Stimulated activated CD8-positive, alpha-beta memory T cell treated with anti-CD3 and anti-CD28 coated beads, Interleukin-2, amount 100 ng/mL, for 1 hour (primary cell): ENCODE results near the gene TUT1.
"Not testable (repeated sequence)": the region's sequence is repeated elsewhere in the genome, so short reads cannot be mapped to it uniquely, and the experiment has no call there.

ENCODE experiments used
- DNase-seq, 2 donors: peaks; one replicate each; pipeline ENCODE4 v3.0.0-alpha.2; 2020; ENCODE audit warnings: low read depth in 2 of 2

Gene TUT1

GRCh38 chr11:62577046-62577714 is 14.1 kb downstream of the TUT1 start:
- DNase-seq: no peak

GRCh38 chr11:62575837-62576236 is 15.5 kb downstream of the TUT1 start:
- no peak for DNase-seq

DNA sequence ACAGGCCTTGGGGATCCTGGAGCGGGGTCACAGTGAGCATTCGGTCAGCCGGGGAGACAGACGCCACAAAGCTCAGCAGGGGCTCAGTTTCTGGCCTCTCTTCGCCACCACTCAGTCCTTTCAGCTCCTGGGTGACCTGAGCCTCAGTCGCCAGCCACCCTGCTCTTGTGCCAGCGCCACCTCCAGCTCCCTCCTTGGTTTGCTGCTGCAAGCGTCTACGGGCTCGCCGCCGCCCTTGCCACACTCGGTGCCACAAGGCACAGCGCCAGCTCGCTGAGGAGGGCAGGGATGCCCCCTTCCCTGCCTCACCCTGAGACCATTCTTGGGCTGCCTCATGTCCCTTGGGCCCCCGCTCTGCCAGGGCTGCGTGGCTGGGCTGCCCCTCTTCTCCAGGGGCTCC is 16.2 kb downstream of the TUT1 start:
- DNase-seq: no peak

DNA sequence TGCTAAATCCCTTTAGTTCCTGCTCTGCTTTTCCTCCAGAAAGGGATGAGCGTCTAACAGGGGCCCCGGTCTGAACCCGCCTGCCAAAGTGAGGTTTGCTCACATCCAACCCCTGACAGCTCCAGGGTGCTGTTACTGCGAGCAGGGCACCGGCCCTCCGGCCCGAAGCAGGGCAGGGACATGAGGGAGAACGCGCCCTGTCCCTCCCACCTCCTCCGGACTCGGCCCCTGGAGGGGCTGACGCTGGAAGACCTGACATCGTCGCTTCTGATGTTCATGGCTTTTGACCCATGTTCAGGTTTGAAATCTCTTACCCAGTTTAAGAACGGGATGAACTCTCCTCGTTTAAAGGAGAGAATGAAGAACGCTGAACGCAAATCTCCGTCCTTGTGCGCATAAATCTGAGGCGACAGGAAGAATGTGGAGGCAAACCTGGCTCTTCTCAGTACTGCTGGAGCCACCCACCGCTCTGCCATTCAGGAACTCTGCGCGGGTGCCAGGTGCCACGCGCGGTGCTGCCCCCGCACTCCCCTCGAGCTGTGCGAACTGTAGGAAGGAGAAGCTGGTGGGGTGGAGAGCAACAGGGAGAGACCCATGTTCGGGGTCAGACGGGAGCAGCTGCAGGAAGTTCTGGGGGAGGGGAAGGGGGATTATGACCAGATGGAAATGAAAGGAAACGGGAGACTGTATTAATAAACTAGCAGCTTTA is 16.8 kb downstream of the TUT1 start:
- DNase-seq: no peak

DNA sequence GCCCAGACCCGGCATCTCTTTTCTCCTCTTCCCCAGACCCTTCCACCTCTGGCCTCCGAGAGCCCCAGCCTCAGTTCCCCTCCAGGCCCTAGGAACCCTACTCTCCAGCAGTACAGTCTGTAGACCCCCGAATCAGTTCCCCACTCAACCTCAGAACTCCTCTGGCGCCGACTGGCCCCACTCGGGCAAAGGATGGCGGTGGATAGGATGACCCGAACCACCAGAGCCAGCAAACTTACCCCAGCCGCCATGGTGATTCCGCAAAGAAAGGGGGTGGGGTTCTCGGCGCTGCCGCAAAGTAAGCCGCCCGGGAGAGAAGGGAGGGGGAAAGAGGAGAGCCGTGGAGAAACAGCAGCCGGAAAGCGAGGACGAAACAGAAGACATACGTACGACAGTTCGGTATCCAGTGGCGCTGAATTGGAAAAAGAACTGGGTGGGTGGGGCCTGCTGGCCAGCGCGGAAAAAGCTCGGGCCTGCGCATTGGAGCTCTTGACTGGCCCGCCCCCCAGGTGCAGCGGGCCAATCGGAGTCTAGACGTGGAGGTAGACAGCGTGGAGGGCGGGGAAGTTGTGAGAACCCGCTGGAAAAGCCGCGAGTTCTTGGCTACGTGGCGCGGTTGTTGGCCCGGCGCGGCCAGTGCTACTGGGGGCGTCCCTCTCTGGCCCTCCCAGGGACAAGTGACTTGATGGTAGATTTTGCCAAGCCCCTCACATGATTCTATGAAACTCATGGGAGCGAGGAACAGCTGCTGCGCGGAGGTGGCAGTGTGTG is 17.5 kb downstream of the TUT1 start, which contains the start of gene EEF1G:
EEF1G (minus strand) TSS at position 300 of the 771 bp plus-strand sequence; CDS start at position 251, 49 bp downstream.
- peak; percentile 94 to 96 for DNase-seq

GRCh38 chr11:62573006-62573591 is 18.2 kb downstream of the TUT1 start:
- DNase-seq: no peak

GRCh38 chr11:62572431-62572830 is 18.9 kb downstream of the TUT1 start:
- no peak for DNase-seq

DNA sequence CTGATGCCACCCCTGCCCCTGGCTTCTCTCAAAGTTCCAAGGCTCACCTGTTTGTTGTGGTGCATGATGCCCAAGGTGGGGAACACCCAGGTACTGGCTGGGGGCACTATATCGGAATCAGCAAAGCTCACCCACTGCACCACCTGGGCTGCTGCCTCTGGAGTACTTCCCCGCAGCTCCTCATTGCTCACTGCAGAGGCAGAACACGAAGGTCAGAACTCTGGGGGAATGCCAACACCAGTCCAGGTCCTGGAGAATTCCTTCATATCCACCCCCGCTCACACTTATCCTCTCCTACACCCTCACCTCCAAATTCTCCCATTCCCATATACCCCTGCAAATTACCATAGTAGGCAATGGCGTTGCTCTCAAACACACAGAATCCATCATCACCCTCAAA is 19.8 kb downstream of the TUT1 start:
- not testable (repeated sequence) for DNase-seq

DNA sequence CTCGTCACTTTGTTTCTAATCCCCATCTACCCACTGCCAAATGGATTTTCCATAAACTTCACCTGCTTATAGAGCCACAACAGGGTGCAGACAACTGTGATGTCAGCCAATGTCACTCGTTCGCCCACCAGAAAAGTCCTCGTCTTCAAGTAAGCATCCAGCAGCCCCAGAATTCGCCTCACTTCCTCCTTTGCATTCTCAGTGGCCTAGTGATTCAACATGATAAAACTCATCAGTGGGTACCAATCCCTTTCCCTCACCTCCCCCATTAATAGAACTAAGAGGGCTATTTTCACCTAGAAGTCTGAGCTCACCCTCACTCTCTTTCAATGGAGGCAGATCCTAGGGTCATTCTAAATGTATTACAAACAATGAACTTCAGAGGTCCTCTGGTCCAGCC is 20.4 kb downstream of the TUT1 start:
- not testable (repeated sequence) for DNase-seq

DNA sequence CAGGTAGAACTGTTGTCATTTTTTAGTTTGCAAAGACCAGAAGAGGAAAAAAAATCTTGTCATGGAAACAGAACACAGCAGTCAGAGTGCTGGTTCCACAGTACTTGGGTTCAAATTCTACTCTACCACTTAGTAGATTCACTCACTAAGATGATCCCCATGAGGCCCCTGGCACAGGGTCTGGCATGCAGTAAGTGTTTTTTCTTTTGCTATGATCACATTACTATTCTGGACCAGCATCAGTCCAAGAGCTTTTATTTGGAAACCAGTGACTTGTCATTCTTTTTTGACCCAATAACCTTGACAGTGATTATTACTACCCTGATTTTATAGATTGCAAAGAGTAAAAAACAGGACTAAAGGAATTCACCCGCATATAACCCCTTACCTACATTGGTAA is 21.7 kb downstream of the TUT1 start:
- no peak for DNase-seq

GRCh38 chr11:62567018-62567633 is 24.2 kb downstream of the TUT1 start:
- DNase-seq: no peak

DNA sequence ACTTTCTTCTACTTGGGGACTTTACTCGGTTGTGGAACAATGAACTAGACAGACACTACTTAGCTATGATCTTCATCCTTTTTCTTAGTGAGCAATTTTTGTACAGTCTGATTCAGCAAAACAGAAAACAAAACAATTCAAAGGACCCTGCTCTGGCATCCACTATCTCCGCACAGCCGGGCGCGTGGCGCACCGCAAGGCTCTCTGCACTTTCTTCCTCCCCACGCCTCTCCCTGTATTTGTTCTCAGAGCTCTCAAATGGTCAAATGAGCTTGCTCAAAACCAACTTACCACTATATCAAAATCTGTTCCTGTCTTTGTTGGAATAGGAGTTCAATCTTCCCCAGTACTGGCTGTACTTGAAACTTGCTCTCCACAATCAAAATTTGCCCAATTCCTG is 25.1 kb downstream of the TUT1 start:
- DNase-seq: no peak

- DNase-seq: no peak
Measured at GRCh38 chr11:62565100-62565802, 26.1 kb downstream of the TUT1 start.

- DNase-seq: not testable (repeated sequence)
Measured at GRCh38 chr11:62561677-62562230, 29.6 kb downstream of the TUT1 start.

- DNase-seq: peak; percentile 65 to 77
Measured at GRCh38 chr11:62560566-62561103, 30.7 kb downstream of the TUT1 start.

- not testable (repeated sequence) for DNase-seq
Measured at GRCh38 chr11:62559626-62560025, 31.7 kb downstream of the TUT1 start.

DNA sequence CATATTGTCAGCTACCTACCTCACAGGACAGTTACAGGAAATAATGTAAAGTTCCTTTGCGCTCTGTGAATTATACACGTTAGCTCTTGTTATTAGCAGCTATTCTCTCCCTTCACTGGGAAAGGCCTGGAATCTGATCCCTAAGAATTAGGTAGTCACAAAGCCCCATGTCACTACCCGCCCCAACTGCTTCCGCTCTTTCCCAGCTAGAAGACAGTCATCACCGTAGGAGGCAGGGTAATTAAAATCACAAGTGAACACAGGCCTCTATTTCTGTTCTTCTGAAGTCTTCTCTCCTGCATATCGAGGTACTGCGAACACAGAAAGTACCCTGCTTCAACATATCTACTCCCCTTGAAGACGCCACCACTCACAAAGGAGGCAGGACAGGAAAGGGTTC is 32.1 kb downstream of the TUT1 start:
- DNase-seq: no peak

DNA sequence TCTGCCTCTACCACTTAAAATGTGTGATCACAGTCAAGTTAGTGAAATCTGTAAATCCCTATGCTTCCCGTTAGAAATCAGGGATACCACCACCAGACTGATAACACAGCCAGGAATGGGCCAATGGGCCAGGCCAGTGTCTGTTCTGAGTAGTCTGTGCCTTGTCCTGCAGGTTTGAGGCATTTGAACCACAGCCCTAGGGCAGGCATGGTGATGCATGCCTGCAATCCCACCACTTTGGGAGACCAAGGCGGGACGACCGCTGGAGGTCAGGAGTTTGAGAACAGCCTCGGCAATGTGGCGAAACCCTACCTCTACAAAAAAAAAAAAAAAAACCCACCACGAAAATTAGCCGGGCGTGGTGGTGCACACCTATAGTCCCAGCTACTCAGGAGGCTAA is 32.7 kb downstream of the TUT1 start:
- no peak for DNase-seq

- no peak for DNase-seq
Measured at GRCh38 chr11:62556875-62557631, 34.3 kb downstream of the TUT1 start.
